ENCODE data around the gene TRIM43B. TPM values are rescaled to one million over a fixed set of nuclear protein-coding genes. Genes with fewer than 3 reads are reported as not detected.
"Not testable (repeated sequence)": the region's sequence is repeated elsewhere in the genome, so short reads cannot be mapped to it uniquely, and the experiment has no call there.

Gene TRIM43B
- total RNA-seq, 1 experiment from 2014 or later = not detected

- WGBS (ENCODE audit: extremely low coverage, insufficient read length, low lambda C conversion rate) = no CpG with 5 or more reads among the region's 6 CpGs
- H2BK15ac ChIP-seq (ENCODE audit: low read depth, low read length) = no peak overlapping the region
Observed at GRCh38 chr2:95514718-95515117, 30.2 kb upstream of the TRIM43B start.

GRCh38 chr2:95514226-95514625, 29.7 kb upstream of the TRIM43B start:
- H3K23me2 ChIP-seq (ENCODE audit: insufficient read length, low read depth, low read length, poor library complexity, severe bottlenecking); H3K27ac Mint-ChIP-seq; H3K27ac ChIP-seq (ENCODE audit: insufficient read length, low read depth, low read length); H3K23ac ChIP-seq (ENCODE audit: insufficient read length, low read depth, low read length); H3K56ac ChIP-seq (ENCODE audit: insufficient read length, low read depth, low read length); H2BK12ac ChIP-seq (ENCODE audit: insufficient read length, low read depth, low read length); H2BK5ac ChIP-seq (ENCODE audit: insufficient read length, low read length); H2BK120ac ChIP-seq (ENCODE audit: low read depth, low read length, poor library complexity, severe bottlenecking); H3K4ac ChIP-seq (ENCODE audit: low read depth, low read length); H2BK15ac ChIP-seq (ENCODE audit: low read depth, low read length); H4K5ac ChIP-seq (ENCODE audit: insufficient read length, low read depth, low read length); H3K14ac ChIP-seq (ENCODE audit: insufficient read depth, low read length); H3K27me3 Mint-ChIP-seq (ENCODE audit: low read depth); H4K8ac ChIP-seq (replicated peaks; ENCODE audit: insufficient read length, low read depth, low read length); H3K4me2 ChIP-seq (ENCODE audit: insufficient read depth, insufficient read length, low read length); H2AFZ ChIP-seq (ENCODE audit: low read length); H3K79me1 ChIP-seq (ENCODE audit: insufficient read depth, low read depth, low read length, poor library complexity, severe bottlenecking); H3K4me3 Mint-ChIP-seq; H3K18ac ChIP-seq (ENCODE audit: insufficient read length, low read depth, low read length); H3K79me2 ChIP-seq (ENCODE audit: insufficient read depth, low read length); H3K27me3 ChIP-seq (ENCODE audit: insufficient read depth, low read length); H4K20me1 ChIP-seq (ENCODE audit: control insufficient read depth, insufficient read depth, insufficient read length); H3K9ac ChIP-seq (ENCODE audit: extremely low read depth, insufficient read length, low read length); H3T11ph ChIP-seq (ENCODE audit: low read length); H4K91ac ChIP-seq (ENCODE audit: insufficient read length, low read depth, low read length); H3K4me1 ChIP-seq (ENCODE audit: insufficient read depth, low read length); DNase-seq; H3K4me1 Mint-ChIP-seq; H3K36me3 Mint-ChIP-seq (ENCODE audit: insufficient read depth in 1 of 3, low read depth in 3 of 3); H2BK20ac ChIP-seq (ENCODE audit: low read depth, low read length, poor library complexity, severe bottlenecking); H3K9me3 ChIP-seq (ENCODE audit: control insufficient read depth, low read depth, low read length); H2AK5ac ChIP-seq (ENCODE audit: insufficient read length, low read length): not testable (repeated sequence)
- WGBS (ENCODE audit: extremely low coverage, insufficient read length, low lambda C conversion rate) = no CpG with 5 or more reads among the region's 8 CpGs
- H3K9me3 Mint-ChIP-seq = peaks cover 0 to 37% of the 10 kb centered on the region in 2 experiments; a peak in 2 of 5 replicates

More at GRCh38 chr2:95514718-95515117, 30.2 kb upstream of the TRIM43B start:
- Mint-ChIP-seq H3K36me3 (ENCODE audit: insufficient read depth in 1 of 3, low read depth in 3 of 3) (no peaks in the 10 kb centered on the region), H3K9me3 (peaks cover 0 to 37% of the 10 kb centered on the region in 2 experiments; a peak in 2 of 5 replicates), H3K27me3 (ENCODE audit: low read depth) (no peaks in the 10 kb centered on the region; the same call in 1 of the 2 replicates), H3K4me3 (no peak overlapping the region), H3K27ac (no peak overlapping the region), H3K4me1 (no peaks in the 10 kb centered on the region)
- no peak overlapping the region for H3K4me2 ChIP-seq (ENCODE audit: insufficient read depth, insufficient read length, low read length)
- no peaks in the 10 kb centered on the region for H3K9me3 ChIP-seq (ENCODE audit: control insufficient read depth, low read depth, low read length)
- no peak overlapping the region for H4K91ac ChIP-seq (ENCODE audit: insufficient read length, low read depth, low read length)
- no peak overlapping the region for H3K18ac ChIP-seq (ENCODE audit: insufficient read length, low read depth, low read length)
- no peak overlapping the region for H4K8ac ChIP-seq (replicated peaks; ENCODE audit: insufficient read length, low read depth, low read length)
- no peak for TF ChIP-seq CTCF (conservative IDR thresholded peaks at IDR 0.05)
- H2AK5ac ChIP-seq (ENCODE audit: insufficient read length, low read length) = no peak overlapping the region
- H3K9ac ChIP-seq (ENCODE audit: extremely low read depth, insufficient read length, low read length) = no peak overlapping the region
- no peak for DNase-seq
- no peaks in the 10 kb centered on the region for H3K79me1 ChIP-seq (ENCODE audit: insufficient read depth, low read depth, low read length, poor library complexity, severe bottlenecking)
- no peak overlapping the region for H2BK120ac ChIP-seq (ENCODE audit: low read depth, low read length, poor library complexity, severe bottlenecking)
- no peak overlapping the region for H3K27ac ChIP-seq (ENCODE audit: insufficient read length, low read depth, low read length)
- no peak overlapping the region for H4K5ac ChIP-seq (ENCODE audit: insufficient read length, low read depth, low read length)
- H4K20me1 ChIP-seq (ENCODE audit: control insufficient read depth, insufficient read depth, insufficient read length) = no peaks in the 10 kb centered on the region
- no peak overlapping the region for H3K14ac ChIP-seq (ENCODE audit: insufficient read depth, low read length)
- no peak overlapping the region for H2BK5ac ChIP-seq (ENCODE audit: insufficient read length, low read length)
- H3T11ph ChIP-seq (ENCODE audit: low read length) = no peak overlapping the region
- H3K4me1 ChIP-seq (ENCODE audit: insufficient read depth, low read length) = no peaks in the 10 kb centered on the region
- H3K79me2 ChIP-seq (ENCODE audit: insufficient read depth, low read length) = no peaks in the 10 kb centered on the region
- H3K27me3 ChIP-seq (ENCODE audit: insufficient read depth, low read length) = no peaks in the 10 kb centered on the region
- H2BK20ac ChIP-seq (ENCODE audit: low read depth, low read length, poor library complexity, severe bottlenecking) = no peak overlapping the region
- no peaks in the 10 kb centered on the region for H3K23me2 ChIP-seq (ENCODE audit: insufficient read length, low read depth, low read length, poor library complexity, severe bottlenecking)
- no peak overlapping the region for H2BK12ac ChIP-seq (ENCODE audit: insufficient read length, low read depth, low read length)
- no peak overlapping the region for H3K56ac ChIP-seq (ENCODE audit: insufficient read length, low read depth, low read length)
- H2AFZ ChIP-seq (ENCODE audit: low read length) = no peak overlapping the region
- no peak overlapping the region for H3K23ac ChIP-seq (ENCODE audit: insufficient read length, low read depth, low read length)
- no peak overlapping the region for H3K4ac ChIP-seq (ENCODE audit: low read depth, low read length)
